Mononuclear cell (primary cell): ENCODE data around the gene TLCD3B. TPM values are rescaled to one million over a fixed set of nuclear protein-coding genes. Genes with fewer than 3 reads are reported as not detected.
"Not testable (repeated sequence)": the region's sequence is repeated elsewhere in the genome, so short reads cannot be mapped to it uniquely, and the experiment has no call there.

ENCODE experiments used
- H3K27me3 ChIP-seq: 2 replicates; pipeline ENCODE4 v1.6.0; 2011; ENCODE audit warnings: low read length, control low read depth; ENCODE audit not compliant: insufficient read depth
- H3K4me1 ChIP-seq: 2 replicates; pipeline ENCODE4 v1.5.1; 2011; ENCODE audit warnings: mild to moderate bottlenecking, low read length, control low read depth; ENCODE audit not compliant: insufficient read depth
- H3K4me3 ChIP-seq: 2 replicates; pipeline ENCODE4 v1.5.1; 2011; ENCODE audit warnings: mild to moderate bottlenecking, low read length, moderate library complexity
- H3K9me3 ChIP-seq: 2 replicates; pipeline ENCODE4 v1.5.1; 2011; ENCODE audit warnings: low read depth, mild to moderate bottlenecking, control low read depth, low read length
- total RNA-seq: library from RNA; depleted of rRNA; stranded (reverse); fragments of >200 nt; gene quantifications from one replicate; pipeline ENCODE4 v1.2.3, GENCODE V29; 2012

Gene TLCD3B
- total RNA-seq, 1 donor, result not detected

DNA sequence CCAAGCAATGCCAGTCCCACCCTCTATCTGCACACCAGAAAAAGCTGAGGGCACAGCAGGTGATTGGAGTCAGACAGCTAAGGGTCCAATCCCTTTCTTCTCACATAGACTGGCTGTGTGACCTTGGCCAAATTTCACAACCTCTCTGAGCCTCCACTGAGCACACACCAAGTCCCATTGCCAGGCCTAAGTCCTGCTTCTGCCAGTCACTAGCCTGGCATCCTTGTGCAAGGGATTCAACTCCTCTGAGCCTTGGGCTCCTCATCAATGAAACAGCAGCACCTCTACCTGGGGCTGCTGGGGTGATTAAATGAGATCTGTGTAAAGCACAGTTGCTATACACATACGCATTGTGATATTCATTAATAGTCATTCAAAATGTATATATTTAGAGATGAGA is 15.5 kb upstream of the TLCD3B start:
- no peaks in the 10 kb centered on the region for H3K4me1 ChIP-seq
- H3K27me3 ChIP-seq, result no peaks in the 10 kb centered on the region
- no peak overlapping the region for H3K4me3 ChIP-seq
- H3K9me3 ChIP-seq, result no peaks in the 10 kb centered on the region

DNA sequence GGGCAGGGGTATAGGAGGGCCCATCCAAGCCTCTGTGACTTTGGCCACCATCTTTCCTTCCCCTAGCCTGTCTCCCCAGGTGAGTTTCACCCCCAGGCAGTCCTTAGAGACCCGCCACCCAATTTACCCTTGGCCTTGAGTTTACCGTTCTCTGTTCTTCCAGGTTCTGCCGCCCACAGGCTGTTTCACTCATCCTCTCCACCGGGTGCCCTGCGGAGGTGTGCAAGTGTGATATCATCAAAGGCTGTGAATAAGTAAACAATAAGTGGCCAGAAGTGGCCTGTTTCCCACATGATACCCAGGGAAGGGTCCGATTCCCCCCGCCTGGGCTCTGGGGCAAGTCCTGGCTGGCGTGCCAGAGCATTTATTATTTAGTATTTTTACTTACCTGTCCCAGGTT is 15.1 kb upstream of the TLCD3B start:
- no peak overlapping the region for H3K4me3 ChIP-seq
- no peaks in the 10 kb centered on the region for H3K27me3 ChIP-seq
- H3K4me1 ChIP-seq, result no peaks in the 10 kb centered on the region
- no peaks in the 10 kb centered on the region for H3K9me3 ChIP-seq

DNA sequence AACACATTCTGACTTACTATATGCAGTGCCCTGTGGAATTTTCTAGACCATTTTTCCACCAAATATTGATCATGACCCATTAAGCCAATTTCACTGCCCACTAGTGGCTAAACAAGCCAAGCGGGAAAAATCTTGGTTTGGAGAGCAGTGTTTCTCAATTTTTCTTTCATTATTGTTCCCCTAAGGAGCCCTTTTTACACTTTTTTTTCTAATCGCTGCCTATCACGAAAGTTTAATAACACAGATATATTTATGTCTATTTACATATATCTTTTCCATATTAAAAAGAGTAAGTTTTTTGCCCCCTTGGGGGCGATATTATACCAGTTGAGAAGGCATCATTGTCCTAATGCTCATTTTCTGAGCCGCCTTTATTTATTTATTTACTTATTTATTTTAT is 10.8 kb upstream of the TLCD3B start:
- no peaks in the 10 kb centered on the region for H3K27me3 ChIP-seq
- H3K4me1 ChIP-seq, result no peaks in the 10 kb centered on the region
- no peaks in the 10 kb centered on the region for H3K9me3 ChIP-seq
- H3K4me3 ChIP-seq, result no peak overlapping the region

DNA sequence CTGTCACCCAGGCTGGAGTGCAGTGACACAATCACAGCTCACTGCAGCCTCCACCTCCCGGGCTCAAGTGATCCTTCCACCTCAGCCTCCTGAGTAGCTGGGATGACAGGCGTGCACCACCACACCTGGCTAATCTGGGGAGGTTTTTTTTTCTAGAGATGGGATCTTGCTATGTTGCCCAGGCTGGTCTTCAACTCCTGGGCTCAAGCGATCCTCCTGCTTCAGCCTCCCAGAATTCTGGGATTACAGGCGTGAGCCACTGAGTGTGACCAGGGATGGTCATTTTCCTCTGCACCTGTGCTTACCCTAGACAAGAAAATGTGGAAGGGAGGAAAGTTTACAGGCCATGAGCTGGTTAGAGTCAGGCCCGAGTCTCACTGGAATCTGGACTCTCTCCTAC is 9.6 kb upstream of the TLCD3B start:
- H3K9me3 ChIP-seq, H3K4me3 ChIP-seq, H3K27me3 ChIP-seq, H3K4me1 ChIP-seq: not testable (repeated sequence)

DNA sequence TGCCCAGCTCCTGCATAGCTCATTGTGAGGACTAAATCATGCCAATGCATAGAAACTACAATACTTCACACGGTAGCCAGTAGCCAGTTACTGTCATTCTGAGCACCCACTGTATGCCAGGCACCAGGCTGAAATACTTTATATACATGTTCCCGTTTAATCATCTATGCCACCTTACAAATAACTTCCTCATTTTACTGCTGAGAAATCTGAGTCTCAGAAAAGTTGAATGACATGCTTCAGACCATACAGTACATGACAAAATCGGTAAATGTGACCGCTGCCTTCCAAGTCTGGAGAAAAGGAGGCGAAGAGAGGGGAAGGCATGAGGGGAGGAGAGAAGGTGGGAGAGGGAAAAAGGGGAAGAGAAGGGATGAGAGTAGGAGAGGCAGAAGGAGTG is 9.2 kb upstream of the TLCD3B start:
- Histone ChIP-seq H3K27me3 (no peaks in the 10 kb centered on the region), H3K4me3 (no peak overlapping the region), H3K9me3 (no peaks in the 10 kb centered on the region), H3K4me1 (no peaks in the 10 kb centered on the region)

DNA sequence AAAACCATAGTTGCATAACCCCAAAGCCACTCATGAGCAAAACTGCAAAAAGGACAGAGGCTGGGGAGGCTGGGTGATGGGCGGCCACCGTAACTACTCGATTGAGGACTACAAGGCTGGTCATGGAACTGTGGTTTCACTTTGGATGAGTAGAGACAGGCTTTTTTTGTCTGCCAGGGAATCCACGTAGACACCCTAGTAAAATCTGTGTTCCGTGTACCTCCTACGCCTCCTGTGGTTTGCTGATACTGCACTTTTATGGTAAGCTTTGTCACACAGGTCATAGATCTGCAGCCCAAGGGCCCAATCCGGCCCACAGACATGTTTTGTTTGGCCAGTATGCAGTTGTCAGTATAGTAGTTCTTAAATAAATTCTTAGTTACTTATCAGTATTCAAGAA is 2.2 kb upstream of the TLCD3B start:
- Histone ChIP-seq H3K4me3 (no peak overlapping the region), H3K27me3 (peaks cover 26% of the 10 kb centered on the region), H3K4me1 (no peaks in the 10 kb centered on the region), H3K9me3 (no peaks in the 10 kb centered on the region)

DNA sequence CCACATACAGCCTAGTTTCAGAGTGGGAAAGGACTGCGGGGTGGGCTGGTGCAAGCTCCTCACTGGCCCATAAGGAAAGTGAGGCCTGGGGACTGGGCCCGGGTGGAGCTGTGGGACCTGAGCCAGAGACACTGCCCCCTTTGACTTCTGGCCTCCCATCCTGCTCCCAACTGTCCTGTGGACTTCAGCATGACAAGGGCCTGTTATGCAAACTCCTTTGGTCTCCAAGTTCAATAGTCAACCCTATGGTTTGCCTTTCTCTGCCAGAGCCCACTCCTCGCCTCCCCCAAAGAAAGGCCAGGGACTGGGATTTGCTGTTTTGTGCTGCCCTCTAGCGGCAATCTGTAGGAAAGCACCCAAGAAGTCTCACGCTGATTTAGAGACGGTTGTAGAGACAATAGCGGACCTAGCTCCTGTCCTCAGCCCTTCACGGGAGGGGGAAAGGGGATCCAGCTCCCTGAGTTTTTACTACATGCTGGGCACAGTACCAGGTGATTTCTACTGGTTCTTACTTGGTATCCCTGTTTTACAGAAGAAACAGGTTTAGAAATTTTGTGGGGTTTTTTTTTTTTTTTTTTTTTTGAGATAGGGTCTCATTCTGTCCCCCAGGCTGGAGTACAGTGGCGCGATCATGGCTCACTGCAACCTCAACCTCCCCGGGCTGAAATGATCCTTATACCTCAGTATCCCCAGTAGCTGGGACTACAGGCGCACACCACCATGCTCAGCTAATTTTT is 1.2 kb upstream of the TLCD3B start:
- peaks cover 26% of the 10 kb centered on the region for H3K27me3 ChIP-seq
- H3K4me1 ChIP-seq, result no peaks in the 10 kb centered on the region
- no peak overlapping the region for H3K4me3 ChIP-seq
- no peaks in the 10 kb centered on the region for H3K9me3 ChIP-seq

DNA sequence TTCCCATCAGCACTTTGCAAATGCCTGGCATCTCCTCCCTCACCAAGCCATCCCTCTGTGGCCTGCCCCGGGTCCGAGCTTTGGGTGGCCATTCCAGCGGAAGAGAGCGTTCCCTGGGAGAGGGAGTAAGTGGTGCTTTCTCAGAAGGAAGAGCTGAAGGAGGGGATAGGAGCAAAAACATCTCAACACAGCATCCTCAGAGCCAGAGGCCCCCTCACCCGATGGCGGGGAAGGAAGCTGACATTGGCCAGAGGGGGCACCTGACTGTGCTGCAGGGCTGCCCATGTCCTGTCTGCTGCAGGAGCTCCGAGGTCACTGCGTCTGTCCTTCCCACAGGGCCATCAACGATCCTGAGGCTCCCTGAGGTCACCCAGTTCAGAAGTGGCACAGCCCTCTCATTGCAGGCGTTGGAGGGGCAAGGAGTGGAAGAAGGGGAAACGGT is 427 bp upstream of the TLCD3B start:
- no peak overlapping the region for H3K4me3 ChIP-seq
- peaks cover 26% of the 10 kb centered on the region for H3K27me3 ChIP-seq
- no peaks in the 10 kb centered on the region for H3K9me3 ChIP-seq
- no peaks in the 10 kb centered on the region for H3K4me1 ChIP-seq

DNA sequence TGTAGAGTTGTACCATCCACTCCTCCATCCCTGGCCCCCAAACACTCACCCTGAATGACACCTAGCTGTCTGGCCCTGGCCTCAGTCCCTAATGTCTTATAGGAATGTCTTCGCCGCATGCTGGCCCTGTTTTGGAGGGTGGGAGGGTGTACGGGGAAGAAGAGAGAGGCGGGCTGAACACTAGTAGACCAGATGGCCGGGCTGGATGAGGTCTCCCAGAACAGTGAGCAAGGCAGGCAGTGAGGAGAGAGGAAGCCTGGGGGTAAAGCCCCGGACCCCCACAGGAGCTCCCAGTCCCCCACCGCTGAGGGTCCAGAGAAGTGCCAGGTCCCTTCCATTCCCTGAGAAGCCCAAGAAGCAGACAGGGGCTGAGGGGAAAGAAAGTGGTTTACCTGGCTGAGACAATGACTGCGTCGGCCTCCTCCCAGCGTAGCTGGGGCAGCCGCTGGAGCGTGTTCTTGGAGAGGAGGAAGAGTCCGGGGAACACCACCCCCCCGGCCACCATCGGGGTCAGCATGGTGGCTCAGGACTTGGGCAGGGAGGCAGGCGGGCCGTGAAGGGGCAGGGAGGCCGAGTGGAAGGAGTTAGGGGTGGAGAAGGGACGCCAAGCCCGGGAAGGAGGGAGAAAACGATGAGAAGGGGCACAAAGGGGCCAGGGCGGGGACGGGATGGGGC is 923 bp downstream of the TLCD3B start:
- H3K27me3 ChIP-seq, result peaks cover 26% of the 10 kb centered on the region

DNA sequence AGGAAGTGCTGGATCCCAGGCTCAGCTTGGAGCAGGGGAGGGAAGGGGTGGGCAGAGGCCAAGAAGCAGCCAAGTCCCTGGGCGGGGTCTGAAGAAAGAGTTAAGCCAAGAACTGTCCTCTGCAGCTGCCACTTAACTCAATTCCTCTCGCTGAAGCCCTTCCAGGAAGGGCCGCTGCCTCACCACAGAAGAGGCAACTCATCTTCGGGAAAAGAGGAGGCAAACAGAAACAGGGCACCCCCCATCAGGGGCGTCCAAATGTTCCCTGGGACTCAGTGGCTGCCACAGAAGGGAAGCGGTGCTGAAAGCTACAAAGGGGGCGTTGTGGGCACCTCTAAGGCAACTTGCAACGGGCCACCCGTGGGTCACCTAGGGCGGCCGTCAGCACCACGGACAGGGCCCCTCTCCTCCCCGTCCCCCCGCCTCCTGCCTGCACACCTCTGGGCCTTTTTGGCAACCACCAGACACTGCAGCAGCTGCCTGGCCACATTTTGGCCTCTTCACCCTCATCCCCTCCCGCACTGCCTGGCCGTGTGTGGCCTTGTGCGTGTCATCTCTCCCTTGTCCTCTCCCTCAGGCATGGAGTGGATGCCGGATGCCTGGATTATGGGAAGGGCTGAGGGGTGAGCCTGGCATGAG is 2.5 kb downstream of the TLCD3B start:
- Histone ChIP-seq H3K4me3 (no peak overlapping the region), H3K27me3 (peaks cover 26% of the 10 kb centered on the region), H3K4me1 (no peaks in the 10 kb centered on the region), H3K9me3 (no peaks in the 10 kb centered on the region)

More for the DNA sequence above, 923 bp downstream of the TLCD3B start:
- no peaks in the 10 kb centered on the region for H3K9me3 ChIP-seq
- H3K4me1 ChIP-seq, result no peaks in the 10 kb centered on the region
- H3K4me3 ChIP-seq, result no peak overlapping the region

DNA sequence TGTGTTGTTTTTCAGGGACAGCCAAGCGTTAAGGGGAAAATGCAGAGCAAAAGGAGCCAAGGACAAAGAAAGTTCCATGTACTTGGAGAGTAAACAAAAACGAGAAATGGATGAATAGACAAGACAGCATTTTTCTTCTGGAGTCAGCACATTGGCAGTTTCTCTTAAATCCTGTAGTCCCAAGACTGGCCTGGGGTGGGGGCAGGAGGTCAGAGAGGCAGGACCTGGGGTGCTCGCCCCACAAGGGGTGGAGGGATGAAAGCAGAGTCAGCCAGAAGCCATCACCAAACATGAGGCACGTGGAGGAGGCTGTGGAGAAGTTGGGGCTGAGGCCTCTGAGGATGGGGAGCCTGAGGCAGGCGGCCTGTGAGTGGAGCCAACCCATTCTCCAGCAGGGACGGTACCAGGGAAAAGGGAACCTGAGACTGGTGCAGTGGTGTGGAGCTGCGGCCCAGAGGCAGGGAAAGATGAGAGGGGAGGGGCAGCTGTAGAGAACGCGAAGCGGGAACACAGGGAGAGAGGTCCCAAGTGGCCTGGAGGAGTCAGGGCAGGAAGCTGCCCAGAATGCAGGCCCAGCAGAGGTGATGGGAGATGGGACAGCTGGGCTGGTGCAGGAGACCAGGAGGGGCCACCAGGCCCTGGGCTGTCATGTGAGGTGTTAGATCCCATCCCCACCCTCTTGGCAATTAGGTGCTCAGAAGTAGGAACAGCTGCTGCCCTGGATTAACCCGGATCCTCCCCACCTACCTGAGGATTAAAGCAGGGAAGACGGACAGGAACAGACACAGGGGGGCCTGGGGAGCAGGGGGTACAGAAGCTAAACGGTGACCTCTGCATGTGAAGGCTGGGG is 3.3 kb downstream of the TLCD3B start:
- Histone ChIP-seq H3K27me3 (peaks cover 26% of the 10 kb centered on the region), H3K4me3 (no peak overlapping the region), H3K9me3 (no peaks in the 10 kb centered on the region), H3K4me1 (no peaks in the 10 kb centered on the region)

DNA sequence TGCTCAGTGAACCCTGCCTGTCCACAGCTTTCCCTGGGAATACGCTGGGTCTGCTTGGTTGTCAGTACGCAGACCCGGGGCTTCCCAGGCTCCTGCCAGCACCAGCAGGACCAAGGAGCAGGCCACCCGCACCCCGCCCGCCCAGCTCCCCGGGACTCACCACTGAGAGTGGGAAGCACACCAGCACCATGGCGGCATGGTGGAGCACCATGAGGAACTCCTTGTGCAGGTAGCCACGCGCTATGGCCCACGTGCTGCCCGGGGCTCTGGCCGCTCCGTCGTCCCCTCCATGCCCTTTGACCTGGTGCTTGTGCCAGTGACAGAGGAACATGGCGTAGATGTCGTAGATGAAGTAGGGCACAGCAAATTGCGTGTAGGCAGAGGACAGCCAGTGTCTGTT is 4.6 kb downstream of the TLCD3B start:
- H3K27me3 ChIP-seq, result peaks cover 17% of the 10 kb centered on the region
- H3K9me3 ChIP-seq, result no peaks in the 10 kb centered on the region
- H3K4me1 ChIP-seq, result peaks cover 5% of the 10 kb centered on the region
- H3K4me3 ChIP-seq, result no peak overlapping the region

DNA sequence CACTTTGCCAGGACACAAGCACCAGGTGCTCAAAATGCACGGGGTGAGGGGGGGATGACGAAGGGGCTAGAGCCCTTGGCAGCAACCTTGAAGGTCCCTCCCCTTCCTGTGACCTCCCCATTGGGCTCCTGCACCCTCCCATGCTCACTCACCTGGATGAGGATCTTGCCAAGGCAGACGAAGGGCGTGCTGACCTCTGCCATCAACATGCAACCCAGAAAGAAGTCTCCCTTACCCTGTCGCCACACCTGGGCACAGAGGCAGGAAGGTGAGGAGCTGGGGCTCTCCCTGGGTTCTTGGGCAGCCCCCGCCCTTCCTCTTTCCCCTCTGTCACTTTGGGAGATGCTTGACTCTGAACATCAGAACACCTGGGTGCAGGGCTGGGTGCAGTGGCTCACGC is 5.5 kb downstream of the TLCD3B start:
- H3K27me3 ChIP-seq, result peaks cover 14% of the 10 kb centered on the region

DNA sequence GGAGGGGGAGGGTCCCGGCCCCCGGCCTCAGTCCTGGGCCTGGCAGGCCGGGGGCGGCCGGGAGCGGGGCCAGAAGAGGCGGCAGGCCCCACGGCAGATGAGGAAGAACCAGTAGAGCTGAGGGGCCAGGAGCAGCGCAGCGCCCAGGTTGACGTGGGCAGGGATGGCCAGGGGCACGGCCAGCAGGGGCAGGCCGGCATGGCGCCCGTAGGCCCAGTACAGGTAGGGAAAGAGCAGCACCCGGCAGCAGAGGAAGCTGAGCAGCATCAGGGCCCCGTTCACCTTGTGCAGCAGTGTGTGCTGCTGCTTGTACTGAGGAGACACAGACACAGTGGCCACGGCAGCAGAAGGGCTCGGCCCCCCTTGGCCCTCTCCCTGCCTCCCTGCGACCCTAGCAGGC is 5.9 kb downstream of the TLCD3B start:
- peaks cover 13% of the 10 kb centered on the region for H3K4me1 ChIP-seq
- H3K9me3 ChIP-seq, result no peaks in the 10 kb centered on the region
- peaks cover 12% of the 10 kb centered on the region for H3K27me3 ChIP-seq
- H3K4me3 ChIP-seq, result no peak overlapping the region

More for the DNA sequence above, 5.5 kb downstream of the TLCD3B start:
- Histone ChIP-seq H3K4me1 (peaks cover 13% of the 10 kb centered on the region), H3K4me3 (no peak overlapping the region), H3K9me3 (no peaks in the 10 kb centered on the region)

DNA sequence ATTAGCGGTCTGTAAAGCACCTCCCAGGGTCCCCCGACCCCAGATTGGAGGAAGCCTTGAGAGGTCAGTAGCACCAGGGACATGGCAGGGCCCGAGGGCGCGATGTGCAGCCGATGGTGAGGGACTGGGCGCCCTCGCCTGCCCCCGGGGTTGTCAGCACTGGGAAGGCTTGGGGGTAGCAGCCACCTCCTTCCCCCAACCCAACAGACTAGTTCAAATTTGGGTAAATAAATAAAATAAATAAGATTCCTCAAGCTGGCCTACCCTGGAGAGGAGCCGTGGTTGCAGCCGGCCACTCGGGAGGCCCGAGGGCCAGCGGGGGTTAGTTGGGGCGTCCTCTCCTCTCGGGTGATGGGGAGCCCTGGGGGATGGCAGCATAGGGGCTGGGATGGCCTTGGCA is 6.6 kb downstream of the TLCD3B start:
- peaks cover 13% of the 10 kb centered on the region for H3K4me1 ChIP-seq
- H3K27me3 ChIP-seq, result peaks cover 5% of the 10 kb centered on the region
- no peak overlapping the region for H3K4me3 ChIP-seq
- no peaks in the 10 kb centered on the region for H3K9me3 ChIP-seq
